Caki2 (cell line): ENCODE data around the gene TCF4. TPM values are rescaled to one million over a fixed set of nuclear protein-coding genes. Genes with fewer than 3 reads are reported as not detected.

ENCODE experiments used
- DNase-seq: peaks from one replicate; pipeline ENCODE4 v3.0.0-alpha.2; 2015; ENCODE audit warnings: low read depth
- in situ Hi-C: cut with HindIII; loops from 2 replicates; pipeline ENCODE4 v1.10.0; 2016; ENCODE audit warnings: low sequenced_read_pairs, low pct_unique_long_range_greater_than_20kb, mixed read lengths
- total RNA-seq: library from RNA; depleted of rRNA; stranded (reverse); fragments of >200 nt; shearing (Covaris generic); gene quantifications from 2 replicates; pipeline ENCODE4 v1.2.3, GENCODE V29; 2014; ENCODE audit warnings: low replicate concordance

TCF4 gene
- total RNA-seq, 1 experiment from 2014 or later: 9.5 TPM

- DNase-seq: no peak
- in situ Hi-C loops: no loop called here
These were observed 35.3 kb downstream of the TCF4 start for GRCh38 chr18:55552526-55553189.

DNA sequence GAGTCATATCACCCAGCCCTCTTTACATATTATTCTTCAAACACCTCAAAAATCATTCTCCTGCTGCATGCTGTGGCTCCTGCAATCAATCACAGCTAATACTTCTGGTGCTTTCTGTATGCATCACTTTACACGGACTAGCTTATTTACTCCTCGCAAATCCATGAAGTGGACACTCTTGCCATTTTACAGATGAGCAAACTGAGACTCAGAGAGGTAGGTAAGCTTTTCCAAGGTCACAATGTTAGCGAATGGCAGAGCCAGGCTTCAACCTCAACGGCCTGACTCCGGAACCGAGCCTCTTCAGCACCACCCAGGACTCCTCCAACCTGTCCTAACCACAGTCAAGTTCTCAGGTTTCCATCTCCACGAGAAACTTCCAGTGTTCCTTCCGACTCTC lies 36.8 kb downstream of the TCF4 start:
- in situ Hi-C loops: no loop called here
- DNase-seq: no peak

GRCh38 chr18:55550471-55550870 lies 37.5 kb downstream of the TCF4 start:
- no peak for DNase-seq
- in situ Hi-C loops: no loop called here

- in situ Hi-C loops: no loop called here
- DNase-seq: no peak
These were observed 38.4 kb downstream of the TCF4 start for GRCh38 chr18:55549474-55550104.

- no peak for DNase-seq
- in situ Hi-C loops: no loop called here
These were observed 40.3 kb downstream of the TCF4 start for GRCh38 chr18:55547705-55548056.

DNA sequence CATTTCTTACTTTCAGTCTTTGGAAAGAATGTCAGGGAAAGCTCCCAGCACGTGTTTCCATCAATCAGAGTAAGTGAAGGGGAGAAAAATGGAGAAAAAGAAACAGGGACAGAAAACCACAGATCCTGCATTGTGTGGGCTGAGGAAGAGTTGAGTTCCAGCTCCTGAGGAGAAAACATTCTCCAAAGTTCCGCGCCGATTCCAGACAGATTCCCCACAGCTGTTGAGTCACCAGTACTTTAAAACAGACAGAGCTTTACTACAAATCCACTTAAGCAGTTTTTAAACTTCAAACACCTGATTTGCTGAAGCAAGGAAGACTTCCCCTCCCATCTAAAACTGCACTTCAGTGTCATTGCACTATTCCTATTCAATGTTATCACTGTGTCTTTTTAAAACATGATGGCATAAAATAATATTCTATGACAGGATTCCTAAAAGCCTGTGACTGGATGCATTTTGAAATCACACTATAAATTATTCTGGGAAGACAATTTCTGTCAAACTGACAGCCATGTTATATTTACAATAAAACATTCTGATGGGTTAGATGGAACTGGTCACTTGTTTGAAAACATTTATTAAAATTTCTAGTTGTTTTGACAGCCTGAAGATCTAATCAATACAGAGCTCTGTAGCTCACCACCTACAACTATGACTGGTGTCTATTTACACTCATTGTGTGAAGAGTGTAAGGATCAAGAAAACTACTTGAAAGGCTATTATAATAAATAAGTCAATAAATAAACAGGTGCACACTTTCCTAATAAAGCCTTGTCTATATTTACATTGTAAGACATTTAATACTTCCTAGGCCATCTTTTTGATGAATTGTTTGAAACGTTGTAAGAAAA lies 40.9 kb downstream of the TCF4 start:
- in situ Hi-C loops: no loop called here
- no peak for DNase-seq

DNA sequence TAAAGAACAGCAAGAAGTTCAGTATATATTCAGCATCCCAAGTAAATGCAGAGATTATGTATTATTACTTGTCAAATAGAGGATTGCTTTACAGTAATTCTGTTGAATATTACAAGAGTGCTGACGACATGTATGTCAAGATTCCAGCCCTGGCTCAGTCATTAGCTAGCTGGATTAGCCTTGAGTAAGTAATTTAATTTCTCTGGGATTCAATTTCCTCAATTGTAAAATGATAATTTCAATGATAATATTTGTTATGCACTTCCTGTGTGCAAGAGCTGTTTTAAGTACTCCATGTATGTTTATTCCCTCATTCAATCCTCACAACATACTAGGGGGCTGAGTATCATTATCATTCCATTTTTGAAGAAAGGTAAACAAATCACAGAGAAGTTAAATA lies 44.0 kb downstream of the TCF4 start:
- in situ Hi-C loops: no loop called here
- DNase-seq: no peak

DNA sequence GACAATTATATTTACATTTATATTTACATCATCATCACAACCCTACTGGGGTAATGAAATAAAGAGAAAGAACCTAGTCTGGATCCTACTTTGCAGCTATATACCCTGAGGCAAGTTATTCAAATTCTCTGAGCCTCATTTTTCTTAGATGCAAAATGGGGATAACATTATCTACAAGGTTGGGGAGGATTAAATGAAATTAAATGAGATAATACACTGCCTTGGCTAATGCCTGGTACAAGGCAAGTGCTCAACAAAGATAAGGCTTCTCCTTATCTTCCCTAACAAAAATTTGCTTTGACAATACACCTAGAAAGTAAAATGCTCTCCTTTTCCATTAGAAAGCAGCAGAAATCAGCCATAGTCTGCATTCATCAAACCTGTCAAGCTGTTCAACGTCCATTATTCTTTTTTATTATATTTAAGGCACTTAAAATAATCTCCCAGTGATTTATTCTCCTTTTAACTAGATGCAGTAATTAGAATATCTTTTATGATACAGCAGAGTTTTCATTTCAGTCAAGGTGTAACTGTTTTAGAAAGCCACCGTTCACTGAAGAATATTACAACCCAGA lies 44.8 kb downstream of the TCF4 start:
- in situ Hi-C loops: no loop called here
- no peak for DNase-seq

DNA sequence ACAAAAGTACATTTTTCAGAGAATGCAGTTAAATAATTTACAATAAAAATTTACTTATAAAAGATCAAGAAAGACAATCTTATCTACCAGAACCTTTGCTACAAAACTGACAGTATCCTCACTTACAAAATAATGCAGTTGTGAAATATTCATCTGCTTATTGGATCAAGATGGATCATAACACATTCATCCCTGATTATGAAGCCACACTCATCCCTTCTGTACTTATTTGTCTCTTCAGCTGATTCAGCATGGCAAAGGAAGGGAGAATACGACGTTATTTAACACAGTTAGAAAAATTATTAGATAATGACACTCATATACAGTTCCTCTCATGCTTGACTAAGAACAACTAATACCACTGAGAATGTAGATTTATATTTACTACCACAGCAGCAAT lies 46.4 kb downstream of the TCF4 start:
- in situ Hi-C loops: no loop called here
- no peak for DNase-seq

GRCh38 chr18:55539240-55539639 lies 48.8 kb downstream of the TCF4 start:
- in situ Hi-C loops: no loop called here

DNA sequence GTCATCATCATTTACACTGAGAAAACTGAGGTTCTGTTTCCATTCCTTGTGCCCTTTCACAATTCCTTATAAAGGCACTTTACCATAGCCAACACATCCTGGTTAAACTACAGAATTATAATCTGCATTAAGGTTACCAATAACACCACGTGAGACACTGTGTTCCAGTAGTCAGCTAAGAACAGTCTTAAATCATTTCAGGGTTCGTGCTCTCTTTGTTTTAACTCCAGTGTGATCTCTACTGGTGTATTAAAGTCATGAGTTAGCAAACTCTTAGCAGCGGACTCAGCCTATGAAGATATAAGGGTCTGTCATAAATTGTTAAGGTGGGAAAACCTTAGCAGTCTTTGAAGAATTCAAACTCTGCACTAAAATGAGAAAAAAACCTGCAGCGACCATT lies 53.0 kb downstream of the TCF4 start:
- DNase-seq: no peak
- in situ Hi-C loops: no loop called here

More at GRCh38 chr18:55539240-55539639, 48.8 kb downstream of the TCF4 start:
- DNase-seq: no peak

DNA sequence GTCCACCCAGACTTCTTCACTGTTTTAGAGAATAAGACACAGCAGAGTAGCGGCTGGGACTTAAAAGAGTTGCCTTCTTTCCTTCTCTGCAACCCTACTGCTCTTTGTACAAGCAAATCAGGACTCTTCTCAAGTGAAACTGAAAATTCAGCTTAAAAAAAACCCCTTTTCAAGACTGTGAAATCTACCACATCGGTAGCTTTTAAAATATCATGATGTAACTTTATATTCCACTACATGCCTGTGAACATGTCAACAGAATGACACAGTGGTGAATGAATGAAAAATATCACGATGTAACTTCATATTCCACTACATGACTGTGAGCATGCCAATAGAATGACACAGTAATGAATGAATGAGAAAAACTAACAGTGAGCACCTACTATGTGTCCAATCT lies 53.4 kb downstream of the TCF4 start:
- in situ Hi-C loops: no loop called here
- DNase-seq: no peak

DNA sequence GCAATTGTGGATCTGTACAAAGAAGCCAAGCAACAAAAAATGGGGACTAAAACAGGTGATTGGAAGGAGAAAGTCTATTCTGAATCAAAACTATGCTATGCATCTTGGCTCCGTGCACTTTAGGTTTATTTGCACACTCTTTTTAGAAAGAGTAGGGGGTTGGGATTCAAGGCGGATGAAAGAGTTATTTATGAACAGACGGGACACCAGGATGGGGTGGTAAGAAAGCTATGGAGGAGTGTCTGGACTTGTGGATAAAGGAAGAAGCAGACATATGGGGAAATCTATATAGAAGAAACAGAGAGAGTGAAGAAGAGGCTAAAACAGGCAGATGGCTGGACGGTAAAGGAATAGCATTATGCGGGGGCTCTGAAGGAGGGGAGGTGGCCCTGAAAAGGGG lies 57.8 kb downstream of the TCF4 start:
- in situ Hi-C loops: no loop called here
- DNase-seq: no peak

DNA sequence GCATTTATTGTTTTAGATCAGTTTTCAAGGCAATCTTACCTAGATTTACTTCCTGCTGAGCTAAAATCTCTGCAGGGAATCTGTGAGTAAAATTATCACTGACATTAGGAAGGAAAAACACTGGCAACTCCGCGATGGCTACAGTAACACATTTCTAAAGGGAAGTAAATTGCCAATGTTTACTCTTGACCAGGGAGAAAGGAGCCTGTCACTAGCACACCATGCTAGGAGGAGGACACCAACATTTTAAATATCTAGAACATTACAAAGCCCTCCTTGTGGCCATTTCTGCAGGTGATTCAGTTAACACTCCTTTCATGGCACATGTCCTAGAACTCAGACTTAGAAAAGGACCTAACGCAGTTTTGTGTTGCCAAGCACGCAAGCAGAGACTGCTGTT lies 58.4 kb downstream of the TCF4 start:
- in situ Hi-C loops: no loop called here
- no peak for DNase-seq

DNA sequence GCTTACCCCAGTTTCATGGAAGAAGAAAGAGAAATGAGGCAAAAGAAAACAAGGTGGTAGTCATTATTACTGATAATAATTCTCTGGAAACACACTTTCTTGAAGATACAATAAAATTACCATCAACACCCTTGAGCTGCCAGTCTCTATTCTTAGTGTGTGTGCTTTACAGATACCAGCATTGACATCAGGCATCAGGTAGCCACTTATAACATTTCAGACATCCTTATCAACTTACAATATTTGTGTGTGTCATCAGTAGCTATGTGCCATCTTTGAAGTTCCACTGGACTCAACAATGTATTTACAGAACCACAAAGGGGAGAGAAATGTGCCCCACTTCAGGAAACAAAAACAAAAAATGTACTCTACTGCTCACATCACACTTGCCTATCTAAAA lies 62.1 kb downstream of the TCF4 start:
- in situ Hi-C loops: no loop called here
- DNase-seq: no peak

GRCh38 chr18:55524353-55525073 lies 63.5 kb downstream of the TCF4 start:
- in situ Hi-C loops: no loop called here
- no peak for DNase-seq

GRCh38 chr18:55523001-55523400 lies 65.0 kb downstream of the TCF4 start:
- in situ Hi-C loops: no loop called here
- no peak for DNase-seq

DNA sequence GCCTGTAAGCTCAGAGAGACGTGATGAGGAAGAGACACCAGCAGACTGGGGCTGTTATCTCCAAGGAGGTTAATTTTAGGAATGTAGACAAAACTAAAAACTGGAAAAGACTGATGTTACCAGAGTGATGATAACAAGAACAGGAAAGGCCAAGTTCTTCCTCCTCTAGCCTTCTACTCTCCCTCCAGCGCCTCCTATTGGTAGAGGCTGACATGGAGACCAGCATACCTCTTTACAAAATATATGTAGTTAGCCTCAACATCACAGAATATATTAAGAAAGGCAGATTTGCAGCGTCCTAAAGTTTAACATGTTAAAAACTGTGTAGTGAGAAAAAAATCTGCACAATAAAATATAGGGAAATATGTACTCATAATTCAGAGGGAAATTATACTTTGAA lies 66.0 kb downstream of the TCF4 start:
- no peak for DNase-seq
- in situ Hi-C loops: no loop called here

GRCh38 chr18:55517055-55517454 lies 70.9 kb downstream of the TCF4 start:
- DNase-seq: no peak
- in situ Hi-C loops: no loop called here
